GM19438 (cell line): ENCODE results near the gene APBA1.

Experiments used
- ATAC-seq: cut with Tn5 transposase; IDR thresholded peaks from one replicate; pipeline ENCODE4 v1.9.1; 2021; ENCODE audit warnings: low read depth; ENCODE audit not compliant: unreplicated experiment

APBA1 gene

GRCh38 chr9:69542058-69542457 lies 130.1 kb downstream of the APBA1 start:
- ATAC-seq: no peak

GRCh38 chr9:69535911-69536310 lies 136.3 kb downstream of the APBA1 start:
- no peak for ATAC-seq

DNA sequence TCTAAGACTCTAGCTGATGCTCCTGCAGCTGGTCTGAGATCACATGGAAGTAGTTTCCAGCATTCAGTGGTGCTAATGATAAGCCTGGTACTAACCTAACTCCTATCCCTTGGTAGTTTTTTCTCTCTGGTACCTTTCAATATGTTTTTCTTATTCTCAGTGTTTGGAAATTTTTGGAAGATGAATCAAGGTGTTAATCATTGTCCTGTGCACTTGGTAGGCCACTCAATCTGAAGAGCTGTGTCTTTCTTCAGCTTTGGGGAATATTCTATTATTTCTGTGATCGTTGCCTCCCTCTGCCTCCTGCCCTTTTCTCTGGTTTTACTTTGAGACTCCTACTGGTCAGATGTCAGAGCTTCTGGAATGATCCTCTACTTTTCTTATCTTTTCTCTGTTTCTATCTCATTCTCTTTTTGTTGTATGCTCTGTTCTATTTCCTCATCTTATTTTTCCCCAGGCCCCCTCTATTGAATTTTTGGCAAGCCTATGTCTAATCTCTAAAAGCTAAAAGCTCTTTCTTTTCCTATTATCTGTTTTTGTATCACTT lies 136.8 kb downstream of the APBA1 start:
- ATAC-seq: no peak

GRCh38 chr9:69532396-69532795 lies 139.8 kb downstream of the APBA1 start:
- ATAC-seq: no peak

DNA sequence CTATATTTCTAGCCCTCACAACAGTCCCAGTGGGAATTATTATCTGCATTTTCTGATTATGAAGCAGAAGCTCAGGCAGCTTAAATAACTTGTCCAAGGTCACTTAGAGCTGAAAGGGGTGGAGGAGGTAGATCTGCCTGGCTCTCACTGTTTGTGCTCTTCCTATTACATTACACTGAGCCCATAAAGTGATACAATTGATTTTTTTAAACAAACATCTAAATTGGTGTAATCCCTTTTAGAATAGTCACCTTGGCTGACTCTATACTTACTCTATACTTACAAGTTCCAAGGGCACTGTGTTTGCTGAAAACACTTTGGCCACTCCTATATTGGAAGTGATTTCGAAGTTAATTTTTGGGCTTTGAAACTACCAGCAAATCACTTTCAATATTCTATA lies 144.7 kb downstream of the APBA1 start:
- ATAC-seq: no peak

DNA sequence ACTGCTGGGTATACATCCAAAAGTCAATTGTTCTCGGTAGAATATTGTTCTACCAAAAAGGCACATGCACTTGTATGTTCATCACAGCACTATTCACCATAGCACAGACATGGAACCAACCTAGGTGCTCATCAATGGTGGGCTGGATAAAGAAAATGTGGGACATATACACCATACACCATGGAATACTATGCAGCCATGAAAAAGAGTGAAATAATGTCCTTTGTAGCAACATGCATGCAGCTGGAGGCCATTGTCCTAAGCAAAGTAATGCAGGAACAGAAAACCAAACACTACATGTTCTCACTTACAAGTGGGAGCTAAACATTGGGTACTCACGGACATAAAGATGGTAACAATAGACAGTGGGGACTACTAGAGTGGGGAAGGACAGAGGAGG lies 145.5 kb downstream of the APBA1 start:
- no peak for ATAC-seq

DNA sequence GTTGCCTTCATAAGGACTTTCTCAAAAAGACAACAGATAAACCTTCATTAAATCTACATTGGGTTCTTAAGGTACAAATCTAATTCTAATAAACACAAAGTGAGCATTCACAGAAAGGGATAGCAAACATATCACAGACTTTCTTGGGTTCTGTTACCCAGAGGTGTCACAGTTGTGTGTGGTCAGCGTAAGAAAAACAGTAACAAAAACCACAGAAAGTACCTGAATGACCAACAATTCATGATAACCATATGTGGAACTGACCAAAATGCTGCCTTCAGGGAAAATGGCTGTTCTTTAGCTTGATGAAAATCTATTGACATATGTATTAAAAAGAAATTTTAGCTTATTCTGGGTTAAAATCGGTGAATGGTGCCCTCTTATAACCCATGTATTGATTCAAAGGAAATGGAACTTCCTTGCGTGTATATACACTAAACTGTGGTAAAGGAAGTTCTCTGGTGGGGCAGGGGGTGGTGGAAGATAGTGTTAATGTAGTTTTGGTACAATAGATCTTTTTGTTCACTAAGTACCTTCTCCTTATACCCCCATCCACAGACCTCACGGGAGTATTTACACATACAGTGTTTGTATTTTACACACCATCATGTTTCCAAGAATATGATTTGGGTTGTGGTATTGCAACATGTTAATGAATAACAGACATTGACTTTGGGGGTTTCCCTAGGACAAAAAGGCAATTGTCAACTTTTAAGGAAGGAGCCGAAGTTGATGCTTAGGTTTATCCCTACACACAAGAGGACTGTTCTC lies 152.5 kb downstream of the APBA1 start:
- ATAC-seq: peak; percentile 96

DNA sequence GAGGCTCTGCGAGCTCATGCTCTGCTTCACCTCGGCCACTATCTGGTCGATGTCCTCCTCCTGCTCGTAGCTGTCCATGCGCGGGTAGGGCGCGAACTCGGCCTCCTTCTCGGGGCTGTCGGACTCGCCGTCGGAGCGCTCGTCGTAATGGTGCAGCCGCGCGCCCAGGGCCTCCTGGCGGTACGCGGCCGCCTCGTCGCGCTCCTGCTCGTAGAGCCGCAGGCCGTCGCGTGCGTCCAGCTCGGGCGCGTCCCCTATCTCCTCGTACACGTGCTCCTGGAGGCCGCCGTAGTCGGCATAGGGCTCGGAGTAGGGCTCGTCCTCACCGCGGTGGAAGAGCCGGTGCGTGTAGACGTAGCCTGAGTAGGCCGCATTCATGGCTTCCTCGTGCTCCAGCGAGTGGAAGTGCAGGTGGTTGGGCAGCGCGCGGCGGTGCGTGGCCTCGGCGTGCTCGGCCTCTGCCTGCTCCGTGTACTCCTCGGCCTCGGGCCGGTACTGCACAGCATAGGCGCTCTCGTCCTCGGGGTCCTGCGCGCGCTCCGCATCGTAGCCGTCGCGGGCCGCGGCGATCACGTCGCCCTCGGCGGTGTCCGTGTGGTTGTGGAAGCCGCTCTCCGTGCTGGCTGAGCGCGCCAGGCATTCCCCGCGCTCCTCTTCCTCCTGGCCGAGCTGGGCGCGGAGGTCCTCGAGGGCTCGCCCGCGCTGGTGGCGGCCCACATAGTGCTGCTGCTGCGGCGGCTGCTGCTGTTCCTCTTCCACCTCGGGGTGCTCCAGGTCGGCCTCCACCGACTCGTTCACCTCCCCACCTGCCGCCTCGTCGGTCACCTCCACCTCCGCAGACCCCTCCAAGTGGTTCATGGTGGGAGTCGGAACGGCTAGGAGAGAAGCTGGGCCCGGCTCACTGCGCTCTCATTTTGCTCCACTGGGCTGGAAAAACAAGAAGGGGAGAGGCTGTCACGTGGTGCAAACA lies 155.5 kb downstream of the APBA1 start:
- ATAC-seq: no peak

DNA sequence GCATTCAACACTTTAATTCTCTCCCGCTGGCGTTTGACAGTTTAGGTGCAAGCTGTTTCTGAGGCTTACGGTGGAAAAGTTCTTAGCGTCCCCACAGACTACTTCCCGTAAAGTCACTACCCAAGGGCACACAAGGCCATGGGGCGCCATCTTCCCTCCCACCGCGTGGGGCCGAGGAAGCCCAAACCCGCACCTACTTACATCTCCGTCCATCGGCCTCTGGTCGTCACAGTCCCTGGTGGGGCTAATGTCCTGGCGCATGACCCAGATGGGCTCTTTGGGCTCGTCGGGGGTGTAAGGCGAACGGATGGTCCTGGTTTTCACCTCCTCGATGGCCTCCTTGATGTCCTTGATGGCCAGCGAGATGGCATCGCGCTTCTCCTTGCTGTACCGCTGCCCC lies 156.4 kb downstream of the APBA1 start:
- ATAC-seq: no peak

DNA sequence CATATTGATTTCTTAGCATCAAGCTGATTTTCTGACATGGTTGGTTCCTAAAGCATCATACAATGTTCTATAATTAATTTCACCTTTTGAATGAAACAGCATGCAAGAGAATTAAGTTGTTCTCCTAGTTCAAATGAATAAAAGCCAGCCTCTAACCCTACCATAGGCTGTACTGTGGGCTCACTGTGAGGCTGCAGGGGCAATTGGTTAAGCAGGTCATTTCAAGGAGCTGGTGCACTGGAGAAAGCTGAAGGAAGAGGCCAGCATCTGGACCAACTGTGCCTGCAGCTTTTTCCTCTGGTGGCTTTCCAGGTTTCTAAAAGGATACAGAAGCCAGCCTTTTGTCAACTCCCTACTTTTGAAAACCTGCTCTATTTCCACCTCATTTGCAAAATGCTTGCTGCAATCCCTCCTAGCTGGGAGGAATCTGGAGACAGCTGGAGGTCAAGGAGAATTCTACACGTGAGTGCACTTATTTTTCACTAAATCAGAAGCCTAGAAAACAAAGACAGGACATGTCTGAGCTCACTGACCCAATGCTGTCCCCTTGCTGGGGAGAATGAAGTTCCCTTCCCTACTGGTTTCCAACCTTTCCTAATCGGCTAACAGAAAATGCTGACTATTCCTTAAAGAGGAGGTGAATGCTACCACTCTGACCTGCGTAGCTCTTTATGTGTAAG lies 158.9 kb downstream of the APBA1 start:
- no peak for ATAC-seq

- ATAC-seq: no peak
Observed at GRCh38 chr9:69504058-69504457, 168.1 kb downstream of the APBA1 start.

DNA sequence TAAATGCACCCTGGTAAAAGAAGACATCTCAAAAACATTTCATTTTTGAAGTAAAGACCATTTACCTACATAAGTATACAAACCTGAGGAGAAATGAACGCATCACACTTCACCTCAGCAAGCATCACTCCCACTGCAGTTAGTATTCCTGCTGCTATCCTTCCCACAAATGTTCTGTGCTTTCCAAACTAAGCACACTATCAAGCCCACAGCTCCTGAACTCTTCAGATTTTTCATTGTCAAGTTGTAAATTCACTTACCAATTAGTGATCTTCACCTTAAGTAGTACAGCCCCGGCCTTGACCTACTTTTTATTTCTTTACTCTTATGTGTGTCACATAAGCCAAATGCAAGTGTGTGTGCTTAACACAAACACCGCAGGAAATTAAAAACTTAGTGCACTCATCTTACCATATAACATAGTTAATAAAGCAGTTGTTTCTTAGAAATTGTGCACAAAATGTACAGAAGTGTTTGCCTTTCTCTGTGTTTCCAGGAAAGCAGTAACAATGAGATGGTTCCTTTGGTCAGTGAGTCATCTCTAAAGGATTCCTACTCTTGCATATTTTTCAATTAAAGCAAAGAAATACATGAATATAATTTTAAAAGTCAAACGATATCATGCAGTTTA lies 169.4 kb downstream of the APBA1 start:
- ATAC-seq: no peak

- ATAC-seq: no peak
Observed at GRCh38 chr9:69500896-69501295, 171.3 kb downstream of the APBA1 start.

- ATAC-seq: no peak
Observed at GRCh38 chr9:69499959-69500358, 172.2 kb downstream of the APBA1 start.

GRCh38 chr9:69499407-69499806 lies 172.8 kb downstream of the APBA1 start:
- no peak for ATAC-seq

GRCh38 chr9:69498470-69498869 lies 173.7 kb downstream of the APBA1 start:
- ATAC-seq: no peak

DNA sequence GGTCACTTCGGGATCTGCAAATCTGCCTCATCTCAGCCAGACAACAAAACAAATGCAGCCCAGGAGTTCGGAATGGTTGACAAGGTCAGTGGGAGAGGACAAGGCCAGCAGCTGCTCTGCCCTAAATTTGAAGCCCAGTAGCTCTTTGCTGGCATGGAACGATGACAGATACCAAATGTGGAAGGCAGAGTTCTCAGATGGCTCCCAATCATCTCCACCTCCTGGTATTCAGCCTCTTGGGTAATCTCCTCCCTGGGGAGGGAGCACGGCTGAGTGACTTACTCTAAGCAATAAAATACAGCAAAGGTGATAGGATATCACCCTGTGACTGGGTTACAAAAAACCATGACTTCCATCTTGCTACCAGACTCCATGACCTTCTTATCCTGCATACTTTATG lies 174.4 kb downstream of the APBA1 start:
- ATAC-seq: no peak

DNA sequence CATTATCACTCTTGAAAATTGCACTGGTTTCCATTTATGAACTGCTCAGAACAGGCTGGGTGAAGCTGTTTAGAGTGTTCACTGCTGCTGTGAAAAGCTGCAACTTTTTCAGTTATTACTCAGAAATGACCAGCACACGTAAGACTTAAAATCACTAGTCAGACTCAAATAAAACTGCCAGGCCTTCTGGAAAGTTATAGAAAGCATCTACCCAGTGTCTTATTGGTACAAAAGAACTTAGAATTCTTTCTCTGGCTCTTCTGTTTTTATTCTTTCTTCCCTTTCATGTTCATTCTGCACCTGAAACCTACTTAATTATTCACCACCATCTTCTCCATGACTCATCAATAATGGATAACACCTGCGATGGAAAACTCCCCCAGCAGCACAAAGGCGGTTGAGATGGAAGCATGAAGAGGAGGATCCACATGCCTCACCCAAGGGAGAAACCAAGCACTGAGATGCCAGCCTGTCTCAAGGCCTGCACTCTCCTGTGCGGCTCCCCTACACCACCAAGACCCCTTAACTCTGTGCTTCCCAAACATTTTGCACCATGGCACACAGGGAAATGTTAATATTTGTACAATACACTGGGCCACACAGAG lies 175.2 kb downstream of the APBA1 start:
- no peak for ATAC-seq

DNA sequence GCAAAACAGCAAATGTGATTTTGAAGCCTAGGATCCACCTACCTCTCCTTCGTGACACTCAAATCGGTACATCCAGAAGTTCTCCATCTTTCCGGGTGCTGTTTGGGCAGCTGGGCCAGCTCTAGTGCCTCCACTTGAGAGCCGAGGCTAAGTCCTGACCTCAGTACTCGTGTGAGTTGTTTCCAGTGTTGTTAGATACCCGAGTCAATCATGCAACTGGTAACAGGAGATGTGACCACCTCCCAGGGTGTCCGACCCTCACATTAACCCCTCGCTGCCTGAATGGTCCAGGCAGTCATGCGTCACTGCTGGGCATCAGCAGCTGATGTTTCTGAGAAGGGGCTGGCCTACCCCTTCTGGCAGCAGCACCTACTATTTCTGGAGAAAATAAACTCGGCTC lies 176.9 kb downstream of the APBA1 start:
- no peak for ATAC-seq

DNA sequence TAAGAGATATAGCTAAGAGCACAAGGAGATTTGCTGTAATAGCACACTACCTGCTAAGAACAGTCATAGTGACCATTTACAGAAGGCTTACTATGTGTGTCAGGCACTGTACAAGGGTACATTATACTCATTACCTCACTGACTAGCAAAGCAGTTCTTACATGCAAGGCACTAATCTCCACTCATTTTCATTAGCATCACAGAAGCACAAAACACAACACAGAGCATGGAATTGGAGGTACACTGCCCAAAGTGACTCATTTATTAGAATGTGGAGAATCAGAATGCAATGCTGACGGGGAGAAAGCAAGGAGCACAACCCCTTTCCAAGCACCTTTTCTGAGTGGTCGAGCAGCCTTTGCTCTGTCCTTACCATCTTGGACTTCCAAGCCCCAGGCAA lies 177.4 kb downstream of the APBA1 start:
- no peak for ATAC-seq
